Measurements from ENCODE around the gene DIDO1.
A peak's percentile ranks its signal among the peaks of the same experiment; 100 is the strongest.

The DIDO1 gene

GRCh38 chr20:62962891-62963613 lies 36.7 kb upstream of the DIDO1 start:
- DNase-seq: no peak

GRCh38 chr20:62962221-62962879 lies 36.0 kb upstream of the DIDO1 start:
- DNase-seq: no peak

- DNase-seq: no peak
These were observed 35.5 kb upstream of the DIDO1 start for GRCh38 chr20:62961799-62962198.

GRCh38 chr20:62961310-62961783 lies 35.0 kb upstream of the DIDO1 start:
- peak in 1 of 51 donors; percentile 22 for DNase-seq

GRCh38 chr20:62960446-62961309 lies 34.4 kb upstream of the DIDO1 start:
- peak in 2 of 51 donors; percentile 12 to 50 for DNase-seq

GRCh38 chr20:62959998-62960436 lies 33.7 kb upstream of the DIDO1 start:
- DNase-seq: no peak

- no peak for DNase-seq
These were observed 33.0 kb upstream of the DIDO1 start for GRCh38 chr20:62959101-62959971.

- DNase-seq: no peak
These were observed 32.2 kb upstream of the DIDO1 start for GRCh38 chr20:62958388-62959100.

- no peak for DNase-seq
These were observed 31.1 kb upstream of the DIDO1 start for GRCh38 chr20:62957136-62958117.

- DNase-seq: no peak
These were observed 30.3 kb upstream of the DIDO1 start for GRCh38 chr20:62956387-62957135.

GRCh38 chr20:62955519-62956386 lies 29.4 kb upstream of the DIDO1 start:
- no peak for DNase-seq

GRCh38 chr20:62953839-62954703 lies 27.8 kb upstream of the DIDO1 start:
- peak in 44 of 51 donors; percentile 4 to 77 (median 42) for DNase-seq

GRCh38 chr20:62952968-62953838 lies 26.9 kb upstream of the DIDO1 start:
- DNase-seq: peak in 1 of 51 donors; percentile 13

GRCh38 chr20:62952373-62952967 lies 26.2 kb upstream of the DIDO1 start, which contains the start of gene SLC17A9:
Gene SLC17A9 (plus strand): TSS chr20:62952709. CDS start chr20:62952831, 122 bp downstream.
- DNase-seq: peak in 10 of 51 donors; percentile 6 to 50 (median 26)

Measured in hypothalamus (tissue), 51 donors.